ENCODE results near the gene PCDHAC2. TPM values are rescaled to one million over a fixed set of nuclear protein-coding genes. Genes with fewer than 3 reads are reported as not detected.

The PCDHAC2 gene
- polyA plus RNA-seq, 1 of the 3 experiments (the other 2 are of a cell fraction): 0.39 TPM

GRCh38 chr5:140964356-140964755 lies 1.9 kb upstream of the PCDHAC2 start:
- H3K36me3 ChIP-seq (replicated peaks in 1 of 2; ENCODE audit: control insufficient read depth in 1 of 2, insufficient read depth in 2 of 2, low read length in 1 of 2): no peaks in the 10 kb centered on the region
- H3K27ac ChIP-seq (ENCODE audit: low read depth in 2 of 2, low read length in 1 of 2): peak overlapping the region in 1 of 2 experiments; percentile 22; a peak in 1 of 4 replicates
- H3K4me3 ChIP-seq (ENCODE audit: low read depth in 2 of 2, low read length in 1 of 2): no peak overlapping the region
- H3K9ac ChIP-seq: no peak overlapping the region
- ChIA-PET POLR2A (no interaction called here), CTCF (interaction anchor here (0.9 to 4.1 kb wide), 5 partner anchors 38 to 123 kb away, joined by 3 to 28 read pairs (median 21); partner anchors contain the start of genes PCDHA12 and PCDHA8)
- H3K4me1 ChIP-seq (ENCODE audit: control insufficient read depth in 1 of 2, insufficient read depth in 2 of 2, low read depth in 1 of 2, low read length in 1 of 2): peaks cover 8 to 32% of the 10 kb centered on the region in 2 experiments; a peak in 3 of 4 replicates
- no peak for DNase-seq
- no peaks in the 10 kb centered on the region for H3K79me2 ChIP-seq (ENCODE audit: insufficient read depth)
- TF ChIP-seq RAD21 (IDR thresholded peaks at IDR 0.05; ENCODE audit: low read length) (no peak), SIN3A (IDR thresholded peaks at IDR 0.05; ENCODE audit: borderline replicate concordance, low read depth, low read length) (no peak), IRF3 (IDR thresholded peaks at IDR 0.05; ENCODE audit: low read depth, low read length) (no peak), ZBTB33 (IDR thresholded peaks at IDR 0.05; ENCODE audit: borderline replicate concordance, low read depth) (no peak), JUND (IDR thresholded peaks at IDR 0.05) (no peak)
- TF ChIP-seq, protein P1, sequence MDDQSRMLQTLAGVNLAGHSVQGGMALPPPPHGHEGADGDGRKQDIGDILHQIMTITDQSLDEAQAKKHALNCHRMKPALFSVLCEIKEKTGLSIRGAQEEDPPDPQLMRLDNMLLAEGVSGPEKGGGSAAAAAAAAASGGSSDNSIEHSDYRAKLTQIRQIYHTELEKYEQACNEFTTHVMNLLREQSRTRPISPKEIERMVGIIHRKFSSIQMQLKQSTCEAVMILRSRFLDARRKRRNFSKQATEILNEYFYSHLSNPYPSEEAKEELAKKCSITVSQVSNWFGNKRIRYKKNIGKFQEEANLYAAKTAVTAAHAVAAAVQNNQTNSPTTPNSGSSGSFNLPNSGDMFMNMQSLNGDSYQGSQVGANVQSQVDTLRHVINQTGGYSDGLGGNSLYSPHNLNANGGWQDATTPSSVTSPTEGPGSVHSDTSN (IDR thresholded peaks at IDR 0.05): no peak
- no peaks in the 10 kb centered on the region for H3F3A ChIP-seq (replicated peaks; ENCODE audit: insufficient read depth)
- H3K9me2 ChIP-seq: no peaks in the 10 kb centered on the region
- H3K4me2 ChIP-seq: no peak overlapping the region
- no peaks in the 10 kb centered on the region for H3K27me3 ChIP-seq (ENCODE audit: insufficient read depth)
- H4K20me1 ChIP-seq (ENCODE audit: insufficient read depth): no peaks in the 10 kb centered on the region
- 79% methylated on average over 3 of the region's 3 CpGs for WGBS (ENCODE audit: low lambda C conversion rate)
- no peak overlapping the region for H2AFZ ChIP-seq (ENCODE audit: low read depth)
- no peaks in the 10 kb centered on the region for H3K9me3 ChIP-seq

- CTCF ChIA-PET: interaction anchor here (0.8 to 4.1 kb wide), 10 partner anchors 14 to 598 kb away, joined by 3 to 45 read pairs (median 8); partner anchors contain the start of genes PCDHA12, PCDHA8 and PCDHAC1
- Histone ChIP-seq H3K27ac (ENCODE audit: low read depth in 2 of 2, low read length in 1 of 2) (peak overlapping the region in 1 of 2 experiments; percentile 94; a peak in 2 of 4 replicates), H2AFZ (ENCODE audit: low read depth) (peak overlapping the region; percentile 86), H3F3A (replicated peaks; ENCODE audit: insufficient read depth) (no peaks in the 10 kb centered on the region), H4K20me1 (ENCODE audit: insufficient read depth) (no peaks in the 10 kb centered on the region), H3K9me2 (no peaks in the 10 kb centered on the region), H3K4me2 (peak overlapping the region; percentile 94), H3K79me2 (ENCODE audit: insufficient read depth) (no peaks in the 10 kb centered on the region), H3K9me3 (no peaks in the 10 kb centered on the region), H3K36me3 (replicated peaks in 1 of 2; ENCODE audit: control insufficient read depth in 1 of 2, insufficient read depth in 2 of 2, low read length in 1 of 2) (no peaks in the 10 kb centered on the region), H3K4me3 (ENCODE audit: low read depth in 2 of 2, low read length in 1 of 2) (peak overlapping the region; percentile 64 to 75), H3K27me3 (ENCODE audit: insufficient read depth) (no peaks in the 10 kb centered on the region), H3K4me1 (ENCODE audit: control insufficient read depth in 1 of 2, insufficient read depth in 2 of 2, low read depth in 1 of 2, low read length in 1 of 2) (peaks cover 8 to 39% of the 10 kb centered on the region in 2 experiments; a peak in 3 of 4 replicates), H3K9ac (no peak overlapping the region; the same call in 1 of the 2 replicates)
- no peak for DNase-seq
- TF ChIP-seq GABPA (IDR thresholded peaks at IDR 0.05; ENCODE audit: low read depth) (no peak), ZBTB33 (IDR thresholded peaks at IDR 0.05; ENCODE audit: borderline replicate concordance, low read depth) (no peak), FOXJ3 (CRISPR knock-in tag; IDR thresholded peaks at IDR 0.05) (no peak), MEF2A (IDR thresholded peaks at IDR 0.05; ENCODE audit: borderline replicate concordance, low read depth) (no peak), GATA2 (CRISPR knock-in tag; IDR thresholded peaks at IDR 0.05) (no peak), TAF1 (IDR thresholded peaks at IDR 0.05; ENCODE audit: borderline replicate concordance, low read depth, low read length) (no peak)
- TF ChIP-seq, protein P1 (IDR thresholded peaks at IDR 0.05): no peak
- TF ChIP-seq, protein P2, sequence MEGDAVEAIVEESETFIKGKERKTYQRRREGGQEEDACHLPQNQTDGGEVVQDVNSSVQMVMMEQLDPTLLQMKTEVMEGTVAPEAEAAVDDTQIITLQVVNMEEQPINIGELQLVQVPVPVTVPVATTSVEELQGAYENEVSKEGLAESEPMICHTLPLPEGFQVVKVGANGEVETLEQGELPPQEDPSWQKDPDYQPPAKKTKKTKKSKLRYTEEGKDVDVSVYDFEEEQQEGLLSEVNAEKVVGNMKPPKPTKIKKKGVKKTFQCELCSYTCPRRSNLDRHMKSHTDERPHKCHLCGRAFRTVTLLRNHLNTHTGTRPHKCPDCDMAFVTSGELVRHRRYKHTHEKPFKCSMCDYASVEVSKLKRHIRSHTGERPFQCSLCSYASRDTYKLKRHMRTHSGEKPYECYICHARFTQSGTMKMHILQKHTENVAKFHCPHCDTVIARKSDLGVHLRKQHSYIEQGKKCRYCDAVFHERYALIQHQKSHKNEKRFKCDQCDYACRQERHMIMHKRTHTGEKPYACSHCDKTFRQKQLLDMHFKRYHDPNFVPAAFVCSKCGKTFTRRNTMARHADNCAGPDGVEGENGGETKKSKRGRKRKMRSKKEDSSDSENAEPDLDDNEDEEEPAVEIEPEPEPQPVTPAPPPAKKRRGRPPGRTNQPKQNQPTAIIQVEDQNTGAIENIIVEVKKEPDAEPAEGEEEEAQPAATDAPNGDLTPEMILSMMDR (IDR thresholded peaks at IDR 0.05): no peak
- TF ChIP-seq, protein P3, sequence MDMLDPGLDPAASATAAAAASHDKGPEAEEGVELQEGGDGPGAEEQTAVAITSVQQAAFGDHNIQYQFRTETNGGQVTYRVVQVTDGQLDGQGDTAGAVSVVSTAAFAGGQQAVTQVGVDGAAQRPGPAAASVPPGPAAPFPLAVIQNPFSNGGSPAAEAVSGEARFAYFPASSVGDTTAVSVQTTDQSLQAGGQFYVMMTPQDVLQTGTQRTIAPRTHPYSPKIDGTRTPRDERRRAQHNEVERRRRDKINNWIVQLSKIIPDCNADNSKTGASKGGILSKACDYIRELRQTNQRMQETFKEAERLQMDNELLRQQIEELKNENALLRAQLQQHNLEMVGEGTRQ (IDR thresholded peaks at IDR 0.05; ENCODE audit: borderline replicate concordance, low read depth, low read length): no peak
- POLR2A ChIA-PET: interaction anchor here (0.9 to 3.4 kb wide), 10 partner anchors 11 to 124 kb away, joined by 3 to 31 read pairs (median 7); partner anchors contain the start of genes PCDHA12, PCDHA8 and PCDHAC1
- WGBS (ENCODE audit: low lambda C conversion rate): 0% methylated on average over 9 of the region's 9 CpGs
Observed at GRCh38 chr5:140965905-140966292, 377 bp upstream of the PCDHAC2 start.
